Peyer's patch (tissue), 4 donors: ENCODE results near the gene SLC2A4RG. TPM values are rescaled to one million over a fixed set of nuclear protein-coding genes. Genes with fewer than 3 reads are reported as not detected.

Experiments
- DNase-seq, 3 donors: peaks; one replicate each; pipeline ENCODE4 v3.0.0-alpha.2; 2017 to 2019
- H3K27ac ChIP-seq, 4 donors: fragments of 200-600 bp; sonication (generic); one replicate each; pipeline ENCODE4 v1.5.1; 2016 to 2019
- H3K27me3 ChIP-seq, 2 donors: fragments of 200-600 bp; sonication (generic); one replicate each; pipeline ENCODE4 v1.5.1; 2019
- H3K36me3 ChIP-seq, 3 donors: fragments of 200-600 bp; sonication (generic); one replicate each; pipeline ENCODE4 v1.5.1; 2016 to 2019
- H3K4me1 ChIP-seq, 4 donors: fragments of 200-600 bp; sonication (generic); one replicate each; pipeline ENCODE4 v1.5.1; 2016 to 2019
- H3K4me3 ChIP-seq, 4 donors: fragments of 200-600 bp; sonication (generic); 1 replicate in 3 of 4; 2 replicates in 1 of 4; pipeline ENCODE4 v1.5.1; 2016 to 2019; ENCODE audit warnings: mild to moderate bottlenecking in 1 of 4
- H3K9me3 ChIP-seq, 4 donors: fragments of 200-600 bp; sonication (generic); one replicate each; pipeline ENCODE4 v1.5.1; 2016 to 2019; ENCODE audit warnings: mild to moderate bottlenecking in 1 of 4
- POLR2A ChIP-seq, 2 donors: fragments of 450-650 bp; IDR thresholded peaks; one replicate each; pipeline ENCODE4 v1.5.1; 2017; ENCODE audit warnings: antibody characterized with exemption in 2 of 2, mild to moderate bottlenecking in 2 of 2, moderate library complexity in 2 of 2
- total RNA-seq, 4 donors: library from RNA; depleted of rRNA; stranded (reverse); fragments of >200 nt; gene quantifications; one replicate each; pipeline ENCODE4 v1.1.0, GENCODE V29; 2016
- TF ChIP-seq, protein P1 (sequence below), 6 experiments: fragments of 450-650 bp in 4 of 6; fragments of 200-600 bp in 2 of 6; sonication (generic) in 1 of 6; IDR thresholded peaks; one replicate each; pipeline ENCODE4 v1.5.1; 2017 to 2019; ENCODE audit warnings: antibody characterized with exemption in 6 of 6, mild to moderate bottlenecking in 3 of 6, moderate library complexity in 1 of 6

SLC2A4RG gene
- total RNA-seq, 4 donors from 2014 or later: 34.2 to 54.5 (median 40.4) TPM

DNA sequence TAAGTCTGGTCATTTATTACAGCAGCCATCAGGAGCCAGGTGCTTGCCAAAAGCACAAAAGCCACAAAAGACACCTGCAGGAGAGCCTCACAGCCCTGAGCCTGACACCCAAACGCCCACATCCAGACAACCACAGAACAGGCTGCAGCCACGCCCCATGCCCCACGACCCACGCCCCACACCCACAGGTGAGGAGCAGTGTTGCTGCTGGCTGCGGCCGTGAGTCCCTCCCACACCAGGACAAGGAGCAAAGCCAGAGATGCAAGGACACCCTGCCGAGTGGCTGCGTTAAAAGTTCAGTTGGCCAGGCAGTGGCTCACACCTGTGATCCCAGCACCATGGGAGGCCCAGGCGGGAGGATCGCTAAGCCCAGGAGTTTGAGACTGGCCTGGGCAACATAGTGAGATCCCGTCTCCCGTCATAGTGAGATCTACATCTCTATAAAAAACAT is 43.0 kb downstream of the SLC2A4RG start:
- no peak for DNase-seq
- no peak overlapping the region for H3K27ac ChIP-seq
- TF ChIP-seq, protein P1, sequence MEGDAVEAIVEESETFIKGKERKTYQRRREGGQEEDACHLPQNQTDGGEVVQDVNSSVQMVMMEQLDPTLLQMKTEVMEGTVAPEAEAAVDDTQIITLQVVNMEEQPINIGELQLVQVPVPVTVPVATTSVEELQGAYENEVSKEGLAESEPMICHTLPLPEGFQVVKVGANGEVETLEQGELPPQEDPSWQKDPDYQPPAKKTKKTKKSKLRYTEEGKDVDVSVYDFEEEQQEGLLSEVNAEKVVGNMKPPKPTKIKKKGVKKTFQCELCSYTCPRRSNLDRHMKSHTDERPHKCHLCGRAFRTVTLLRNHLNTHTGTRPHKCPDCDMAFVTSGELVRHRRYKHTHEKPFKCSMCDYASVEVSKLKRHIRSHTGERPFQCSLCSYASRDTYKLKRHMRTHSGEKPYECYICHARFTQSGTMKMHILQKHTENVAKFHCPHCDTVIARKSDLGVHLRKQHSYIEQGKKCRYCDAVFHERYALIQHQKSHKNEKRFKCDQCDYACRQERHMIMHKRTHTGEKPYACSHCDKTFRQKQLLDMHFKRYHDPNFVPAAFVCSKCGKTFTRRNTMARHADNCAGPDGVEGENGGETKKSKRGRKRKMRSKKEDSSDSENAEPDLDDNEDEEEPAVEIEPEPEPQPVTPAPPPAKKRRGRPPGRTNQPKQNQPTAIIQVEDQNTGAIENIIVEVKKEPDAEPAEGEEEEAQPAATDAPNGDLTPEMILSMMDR (IDR thresholded peaks at IDR 0.05): no peak
- TF ChIP-seq POLR2A (IDR thresholded peaks at IDR 0.05): no peak
- no peaks in the 10 kb centered on the region for H3K27me3 ChIP-seq
- no peak overlapping the region for H3K4me3 ChIP-seq
- H3K9me3 ChIP-seq: no peaks in the 10 kb centered on the region
- H3K4me1 ChIP-seq: no peaks in the 10 kb centered on the region
- H3K36me3 ChIP-seq: no peaks in the 10 kb centered on the region

DNA sequence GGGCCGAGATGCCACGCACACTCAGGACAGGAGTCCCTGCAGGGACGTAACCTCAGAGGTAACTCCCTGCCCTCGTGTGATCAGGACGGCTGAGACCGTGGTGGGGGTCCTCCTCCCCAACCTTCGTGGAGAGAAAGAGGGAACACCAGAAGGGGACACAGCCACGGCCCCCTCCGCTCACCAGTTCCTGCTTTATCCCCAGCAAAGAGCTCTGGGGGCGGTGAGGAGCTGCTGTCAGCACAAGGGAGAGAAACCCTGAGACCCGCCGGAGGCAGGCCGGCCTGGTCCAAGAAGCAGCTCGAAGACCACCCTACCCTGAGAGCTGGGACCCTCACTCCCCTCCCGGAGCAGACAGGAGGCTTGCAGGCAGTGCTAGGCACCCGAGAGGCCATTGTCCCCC is 44.4 kb downstream of the SLC2A4RG start:
- no peak for DNase-seq
- no peaks in the 10 kb centered on the region for H3K4me1 ChIP-seq
- H3K9me3 ChIP-seq: no peaks in the 10 kb centered on the region
- TF ChIP-seq POLR2A (IDR thresholded peaks at IDR 0.05): no peak
- TF ChIP-seq, protein P1 (IDR thresholded peaks at IDR 0.05): no peak
- H3K4me3 ChIP-seq: no peak overlapping the region
- no peaks in the 10 kb centered on the region for H3K36me3 ChIP-seq
- no peak overlapping the region for H3K27ac ChIP-seq
- no peaks in the 10 kb centered on the region for H3K27me3 ChIP-seq

DNA sequence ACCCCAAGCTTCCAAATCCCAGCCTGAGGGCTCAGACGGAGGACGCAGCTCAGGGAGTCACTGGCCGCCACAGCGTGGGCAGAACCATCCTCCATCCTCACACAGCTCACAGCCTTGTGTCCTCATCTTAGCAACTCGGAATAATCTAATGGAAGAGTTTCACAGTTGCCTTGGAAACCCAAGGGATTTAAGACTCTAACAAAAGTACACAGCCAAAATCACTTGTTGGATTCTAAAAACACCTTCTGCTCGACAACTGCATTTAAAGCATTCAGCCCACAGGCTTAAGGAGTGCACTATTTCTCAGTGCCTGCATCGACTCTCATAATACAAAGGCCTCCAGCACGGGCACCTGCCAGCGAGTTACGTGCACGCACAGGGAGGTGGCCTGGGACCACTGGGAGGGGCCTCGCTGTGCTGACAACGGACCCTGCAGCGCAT is 46.1 kb downstream of the SLC2A4RG start:
- no peak for DNase-seq
- Histone ChIP-seq H3K27ac (no peak overlapping the region), H3K27me3 (no peaks in the 10 kb centered on the region), H3K36me3 (peaks cover 0 to 9% (median 0%) of the 10 kb centered on the region in 3 donors), H3K9me3 (no peaks in the 10 kb centered on the region), H3K4me1 (no peaks in the 10 kb centered on the region), H3K4me3 (no peak overlapping the region)
- TF ChIP-seq, protein P1 (IDR thresholded peaks at IDR 0.05): no peak
- no peak for TF ChIP-seq POLR2A (IDR thresholded peaks at IDR 0.05)

DNA sequence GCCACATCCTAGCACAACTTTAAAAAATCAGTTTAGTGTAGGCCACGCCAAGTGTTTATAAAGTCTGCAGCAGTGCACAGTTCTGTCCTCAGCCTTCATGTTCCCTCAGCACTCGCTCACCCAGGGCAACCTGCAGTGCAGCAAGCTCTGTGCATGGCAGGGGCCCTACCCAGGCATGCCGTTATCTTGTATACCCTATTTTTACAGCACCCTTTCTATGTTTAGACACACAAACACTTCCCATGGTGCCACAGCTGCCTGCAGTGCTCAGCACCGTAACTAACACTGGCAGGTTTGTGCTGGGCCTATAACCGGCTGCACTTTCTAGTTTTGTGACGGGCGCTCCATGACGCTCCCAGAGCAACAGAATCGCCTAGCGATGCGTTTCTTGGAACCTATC is 47.7 kb downstream of the SLC2A4RG start:
- no peak for TF ChIP-seq POLR2A (IDR thresholded peaks at IDR 0.05)
- TF ChIP-seq, protein P1 (IDR thresholded peaks at IDR 0.05): no peak
- H3K9me3 ChIP-seq: no peaks in the 10 kb centered on the region
- H3K27me3 ChIP-seq: no peaks in the 10 kb centered on the region
- no peaks in the 10 kb centered on the region for H3K4me1 ChIP-seq
- no peak overlapping the region for H3K27ac ChIP-seq
- no peak overlapping the region for H3K4me3 ChIP-seq
- no peak for DNase-seq
- H3K36me3 ChIP-seq: peaks cover 0 to 9% (median 0%) of the 10 kb centered on the region in 3 donors

DNA sequence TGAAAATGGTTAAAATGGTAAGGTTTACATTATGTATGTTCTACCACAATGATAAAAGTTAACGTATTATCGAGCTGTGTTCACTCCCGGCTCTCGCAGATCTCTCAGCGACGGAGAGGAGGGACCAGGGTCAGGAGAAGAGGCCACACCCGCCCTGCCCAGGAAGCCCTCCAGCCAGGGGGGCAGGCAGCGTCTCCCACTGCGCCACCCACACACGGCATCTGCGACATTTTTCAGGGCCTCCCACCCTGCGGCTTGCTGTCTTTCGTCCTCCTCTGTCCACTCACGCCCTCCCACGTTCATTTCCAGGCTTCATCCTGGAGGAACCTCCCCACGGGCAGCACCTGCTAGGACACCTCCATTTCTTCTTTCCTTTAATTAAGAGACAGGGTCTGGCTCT is 48.2 kb downstream of the SLC2A4RG start:
- Histone ChIP-seq H3K9me3 (no peaks in the 10 kb centered on the region), H3K4me3 (no peak overlapping the region), H3K27ac (no peak overlapping the region), H3K4me1 (no peaks in the 10 kb centered on the region), H3K36me3 (peaks cover 0 to 9% (median 0%) of the 10 kb centered on the region in 3 donors), H3K27me3 (no peaks in the 10 kb centered on the region)
- no peak for DNase-seq
- no peak for TF ChIP-seq POLR2A (IDR thresholded peaks at IDR 0.05)
- TF ChIP-seq, protein P1 (IDR thresholded peaks at IDR 0.05): no peak
